ENCODE data around the gene C17orf75.

- TF ChIP-seq CTCF (tag by site-specific recombination; IDR thresholded peaks at IDR 0.05) (no peak), ZBTB20 (tag by site-specific recombination; IDR thresholded peaks at IDR 0.05) (no peak; the same call in 1 of the 2 replicates), SP7 (tag by site-specific recombination; IDR thresholded peaks at IDR 0.05) (peak; percentile 89)
Measured at GRCh38 chr17:32298721-32299579, 43.0 kb downstream of the C17orf75 start.

Data from HEK293 (cell line).